Activated T-cell treated with anti-CD3 and anti-CD28 coated beads for 24 hours (primary cell): ENCODE measurements around the gene TENT4B.

Source experiments
- DNase-seq: peaks from one replicate; pipeline ENCODE4 v3.0.0-alpha.2; 2020; ENCODE audit warnings: low read depth

The TENT4B gene

DNA sequence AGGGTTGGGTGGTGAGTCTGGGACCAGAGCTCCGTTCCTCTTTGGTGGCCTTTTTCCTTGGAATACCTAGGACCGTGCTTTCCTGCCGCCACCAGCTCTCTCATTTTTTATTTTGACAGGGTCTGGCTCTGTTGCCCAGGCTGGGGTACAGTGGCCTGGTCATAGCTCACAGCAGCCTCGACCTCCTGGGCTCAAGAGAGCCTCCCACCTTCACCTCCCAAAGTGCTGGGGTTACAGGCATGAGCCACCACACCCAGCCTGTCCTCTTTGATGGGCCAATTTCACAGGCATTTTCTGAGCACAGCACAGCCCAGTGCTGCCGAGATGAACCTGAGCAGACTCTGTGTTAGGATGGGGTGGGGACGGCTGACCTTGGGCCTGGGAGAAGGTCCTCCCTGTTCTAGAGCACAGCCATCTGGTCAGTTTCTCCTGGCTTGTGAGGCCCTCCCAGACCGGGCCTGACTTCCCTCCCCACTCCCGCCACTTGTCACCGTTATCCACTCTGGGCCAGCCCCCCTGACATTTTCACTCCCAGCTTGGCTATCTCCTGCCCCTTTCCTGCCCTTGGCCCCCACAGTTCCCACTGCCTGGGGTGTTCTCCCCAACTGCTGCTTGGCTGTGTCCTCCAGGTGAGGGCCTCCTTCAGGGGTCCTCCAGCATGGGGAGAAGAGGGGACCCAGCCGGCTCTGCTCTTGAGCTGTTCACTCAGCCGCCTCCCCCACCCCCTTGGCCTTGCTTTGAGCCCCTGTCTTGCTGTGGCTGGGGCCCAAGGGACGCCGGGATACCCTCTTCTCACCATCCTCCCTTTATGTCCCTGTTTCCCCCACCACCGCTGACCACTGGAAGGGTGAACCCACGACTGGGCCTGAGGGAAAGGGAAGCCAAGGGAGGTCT lies 118.3 kb downstream of the TENT4B start:
- DNase-seq = no peak

DNA sequence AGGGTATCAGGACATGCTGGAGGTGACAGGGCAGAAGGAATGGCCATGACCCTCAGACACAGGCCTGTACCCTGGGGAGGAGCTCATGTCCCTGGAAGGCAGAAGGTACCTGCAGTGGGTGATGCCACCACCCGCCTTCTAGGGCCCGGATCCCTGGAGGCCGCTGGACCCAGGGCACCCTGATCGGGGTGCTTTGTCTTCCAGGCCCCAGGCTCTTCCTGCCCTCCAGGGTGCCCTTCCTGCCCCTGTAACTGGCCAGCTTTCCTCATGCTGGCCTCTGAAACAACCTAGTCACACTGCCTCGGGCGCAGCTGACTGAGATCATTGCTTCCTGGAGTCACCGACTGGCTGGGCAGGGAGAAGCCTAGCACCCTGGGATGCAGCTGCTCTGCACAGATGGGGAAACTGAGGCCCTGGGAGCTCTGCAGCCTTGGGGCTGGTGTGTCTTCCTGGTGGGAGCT lies 119.0 kb downstream of the TENT4B start:
- DNase-seq = no peak

DNA sequence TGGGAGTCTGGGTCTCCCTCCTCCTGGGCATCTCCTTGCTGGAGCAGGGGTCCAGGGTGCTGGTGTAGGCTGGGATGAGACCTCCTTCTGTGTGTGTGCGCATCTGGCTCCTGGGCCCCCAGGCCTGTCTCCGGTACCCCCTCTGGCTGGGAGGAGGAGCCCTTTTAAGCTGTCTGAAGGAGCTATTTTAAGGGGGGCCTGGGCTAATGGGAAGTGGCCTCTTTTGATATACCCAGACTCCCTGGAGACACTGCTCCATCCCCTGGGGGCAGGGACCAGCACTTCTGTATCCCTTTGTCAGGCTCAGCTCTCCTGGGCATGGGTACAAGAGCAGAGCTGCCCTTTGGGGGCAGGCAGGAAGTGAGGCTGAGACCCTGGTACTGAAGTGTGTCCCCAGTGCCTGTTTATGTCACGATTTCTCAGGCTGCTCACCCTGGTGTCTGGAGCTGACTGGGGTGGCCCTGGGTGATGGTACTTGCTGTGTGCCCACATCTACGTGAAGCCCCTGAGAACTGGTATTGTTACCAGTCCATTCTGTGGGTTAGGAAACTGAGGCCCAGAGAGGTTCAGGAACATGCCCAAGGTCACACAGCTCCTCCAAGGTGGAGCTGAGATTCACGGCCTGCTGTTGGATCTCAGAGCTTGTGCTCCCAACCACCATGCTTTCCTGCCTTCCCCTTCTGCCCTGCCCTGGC lies 119.7 kb downstream of the TENT4B start:
- no peak for DNase-seq

DNA sequence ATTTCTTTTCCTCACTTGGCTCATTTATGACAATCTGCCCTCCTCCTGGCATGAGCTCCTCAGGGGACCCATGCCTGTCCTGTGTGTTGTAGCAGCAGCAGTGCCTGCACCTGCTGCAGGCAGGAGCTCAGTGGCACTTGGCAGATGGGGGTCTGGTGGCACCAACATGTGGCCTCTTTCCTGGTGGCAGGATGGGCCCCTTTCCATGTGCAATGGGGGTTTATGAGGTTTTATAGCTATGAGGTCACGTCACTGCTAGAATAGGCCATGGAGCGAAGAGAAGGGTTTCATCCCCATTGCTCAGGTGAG lies 120.2 kb downstream of the TENT4B start:
- no peak for DNase-seq

DNA sequence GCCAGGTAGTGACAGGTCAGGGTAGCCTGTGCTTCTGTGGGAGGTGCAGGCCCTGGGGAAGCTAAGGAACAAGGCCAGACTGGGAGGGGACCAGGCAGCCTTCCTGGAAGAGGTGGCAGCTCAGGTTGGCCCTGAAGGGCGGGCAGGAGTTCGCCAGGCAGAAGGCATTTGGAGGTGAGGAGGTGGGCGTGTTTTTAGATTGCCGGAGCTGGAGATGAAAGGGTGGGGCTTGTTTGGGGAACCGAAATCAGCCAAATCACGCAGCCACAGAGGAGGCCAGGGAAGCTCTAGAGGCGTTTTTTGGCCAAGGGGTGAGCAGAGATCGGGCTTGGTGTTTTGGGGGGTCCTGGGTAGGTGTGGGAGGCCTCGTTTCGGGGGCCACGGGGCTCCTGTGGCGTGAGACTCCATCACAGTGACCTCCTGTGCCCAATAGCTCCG lies 120.8 kb downstream of the TENT4B start:
- no peak for DNase-seq

DNA sequence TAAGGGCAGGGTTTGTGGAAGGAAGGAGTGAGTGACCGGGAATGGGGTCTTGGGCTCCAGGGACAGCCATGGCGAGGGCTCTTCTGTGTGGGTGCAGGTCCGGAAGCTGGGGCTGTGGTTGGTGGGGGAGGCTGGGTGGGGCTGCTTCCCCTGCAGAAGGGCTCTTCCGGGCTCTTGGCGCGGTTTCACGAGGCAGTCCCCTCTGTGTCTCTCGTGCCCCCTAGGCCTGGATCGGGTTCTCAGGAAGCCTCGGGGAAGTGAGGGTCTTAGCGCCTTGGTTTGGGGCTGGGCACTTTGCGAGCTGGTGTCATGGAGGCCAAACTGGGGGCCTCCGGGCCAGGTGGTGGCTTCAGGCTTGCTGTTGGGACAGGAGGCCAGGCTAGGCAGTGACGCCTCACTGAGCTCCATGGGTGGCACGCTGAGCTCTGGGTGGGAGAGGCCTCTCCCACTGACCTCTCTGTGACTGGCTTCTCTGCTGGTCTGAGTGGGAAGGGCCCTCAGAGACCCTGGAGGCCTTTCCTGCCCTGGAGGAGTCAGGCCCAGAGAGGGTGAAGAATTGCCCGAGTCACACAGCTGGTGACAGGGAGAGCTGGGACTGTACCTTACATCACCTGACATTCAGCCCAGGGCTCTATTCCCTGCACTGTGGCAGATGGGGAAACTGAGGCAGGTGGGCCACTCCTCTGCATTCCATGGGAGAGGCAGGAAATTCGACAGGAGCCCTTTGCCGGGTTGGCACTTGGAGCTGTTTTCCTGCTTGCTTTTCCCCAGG lies 121.4 kb downstream of the TENT4B start:
- no peak for DNase-seq

DNA sequence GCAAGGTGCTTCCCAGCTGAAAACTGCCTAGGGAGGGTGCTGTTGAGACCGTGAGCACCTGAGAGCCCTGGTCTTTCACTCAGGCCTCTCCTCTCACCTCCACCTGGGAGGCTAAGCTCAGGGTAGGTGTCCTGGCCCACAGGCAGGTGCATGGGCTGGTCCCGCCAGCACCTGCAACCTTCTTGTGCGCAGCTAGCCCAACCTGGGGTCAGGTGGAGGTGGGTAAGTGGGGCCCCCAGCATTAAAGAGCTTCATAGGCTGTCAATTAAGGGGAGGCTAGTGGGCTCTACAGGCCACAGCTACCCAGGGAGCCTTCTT lies 122.0 kb downstream of the TENT4B start:
- DNase-seq = no peak

DNA sequence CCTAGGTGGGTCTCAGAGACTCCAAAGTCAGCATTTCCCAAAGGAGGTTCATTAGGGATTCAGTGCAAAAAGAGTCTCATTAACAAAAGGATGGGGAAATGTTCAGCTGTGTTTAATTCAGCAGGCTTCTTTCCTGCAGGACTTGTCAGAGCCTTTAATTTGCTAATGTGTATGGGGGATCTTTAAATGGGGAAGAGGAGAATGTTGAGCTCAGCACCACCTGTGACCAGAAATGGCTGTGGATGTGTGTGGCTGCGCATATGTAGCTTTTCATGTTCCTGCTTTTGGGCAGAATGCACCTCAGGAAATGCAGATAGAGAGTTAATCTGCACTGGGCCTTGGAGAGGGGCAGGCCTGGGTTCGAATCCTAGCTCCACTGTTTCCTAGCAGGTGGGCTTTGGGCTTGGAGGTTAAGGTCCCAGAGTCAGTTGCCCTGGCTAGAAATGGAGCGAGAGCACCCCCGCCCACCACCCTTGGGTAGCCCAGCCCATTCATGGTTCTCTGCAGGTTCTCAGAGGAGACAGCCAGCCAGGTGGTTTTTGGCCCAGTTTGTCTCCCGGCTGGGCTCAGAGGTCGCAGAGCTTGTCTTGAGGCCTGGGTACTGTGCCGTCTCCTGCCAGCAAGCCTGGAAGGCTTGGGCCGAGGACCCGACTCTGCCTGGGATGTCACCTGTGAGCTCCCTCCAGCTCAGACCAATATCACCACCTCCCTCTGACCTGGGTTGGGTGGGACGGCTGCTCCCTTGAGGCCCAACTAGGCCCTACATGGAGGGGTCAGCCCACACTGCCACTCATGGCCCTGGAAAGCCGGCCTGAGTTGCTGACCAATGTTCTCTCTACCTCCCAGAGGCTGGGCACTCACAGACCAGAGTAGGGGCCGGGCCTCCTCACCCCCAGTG lies 122.6 kb downstream of the TENT4B start:
- no peak for DNase-seq

DNA sequence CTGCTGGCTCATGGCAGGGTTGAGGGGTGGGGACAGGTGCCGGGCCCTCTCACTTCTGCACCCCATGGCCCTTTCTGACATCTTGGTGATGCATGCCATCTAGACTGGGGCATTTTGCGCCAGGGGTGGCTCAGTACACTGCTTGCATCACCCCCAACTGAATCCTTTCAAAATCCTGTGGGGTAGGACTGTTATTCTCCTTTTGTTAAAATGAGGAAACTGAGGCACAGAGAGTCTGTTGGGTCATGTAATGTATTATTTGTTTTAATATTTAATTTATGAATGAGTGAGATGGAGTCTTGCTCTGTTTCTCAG lies 123.2 kb downstream of the TENT4B start:
- DNase-seq = no peak

DNA sequence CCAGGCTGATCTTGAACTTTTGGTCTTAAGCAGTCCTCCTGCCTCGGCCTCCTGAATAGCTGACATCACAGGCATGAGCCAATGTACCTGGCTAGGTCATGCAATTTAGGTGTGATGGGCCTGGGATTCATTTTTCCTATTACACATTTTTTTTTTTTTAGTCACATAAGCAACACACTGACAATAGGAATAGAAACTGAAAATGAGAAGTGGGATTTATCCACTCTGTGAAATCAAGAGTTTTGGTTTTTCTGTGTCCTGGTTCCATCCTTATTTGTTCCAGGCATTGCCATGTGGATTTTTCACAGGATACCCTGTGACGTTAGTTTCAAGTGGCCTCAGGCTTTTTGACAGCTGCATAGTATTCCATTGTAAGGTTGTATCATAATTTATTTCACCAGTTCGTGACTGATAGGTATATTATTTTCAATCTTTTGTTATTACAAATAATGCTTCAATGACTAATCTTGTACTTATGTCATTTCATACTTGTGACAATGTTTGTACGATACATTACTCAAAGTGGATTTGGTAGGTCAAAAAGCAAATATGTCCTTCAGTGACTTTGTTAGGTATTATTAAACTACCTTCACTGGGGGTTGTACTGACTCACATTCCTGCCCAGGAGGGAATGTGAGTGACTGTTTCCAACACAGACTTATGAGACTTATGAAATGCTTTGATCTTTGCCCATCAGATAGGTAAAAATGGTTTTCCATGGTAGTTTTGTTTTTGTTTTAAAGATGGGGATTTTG lies 123.9 kb downstream of the TENT4B start:
- DNase-seq = no peak

DNA sequence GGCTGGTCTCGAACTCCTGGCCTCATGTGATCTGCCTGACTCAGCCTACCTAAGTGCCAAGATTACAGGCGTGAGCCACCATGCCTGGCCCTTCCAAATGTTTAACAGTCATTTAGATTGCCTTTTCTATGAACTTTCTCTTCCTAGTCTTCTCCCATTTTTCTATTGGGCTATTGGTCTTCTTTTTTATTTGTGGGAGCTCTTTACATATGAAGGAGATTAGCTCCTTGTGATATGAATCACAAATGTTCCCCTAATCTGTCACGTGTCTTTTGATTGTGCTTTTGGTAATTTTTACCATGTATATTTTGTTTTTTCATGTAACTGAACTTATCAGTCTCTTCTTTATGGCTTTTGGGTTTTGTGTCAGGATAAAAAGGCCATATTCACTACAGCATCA lies 125.1 kb downstream of the TENT4B start:
- no peak for DNase-seq

DNA sequence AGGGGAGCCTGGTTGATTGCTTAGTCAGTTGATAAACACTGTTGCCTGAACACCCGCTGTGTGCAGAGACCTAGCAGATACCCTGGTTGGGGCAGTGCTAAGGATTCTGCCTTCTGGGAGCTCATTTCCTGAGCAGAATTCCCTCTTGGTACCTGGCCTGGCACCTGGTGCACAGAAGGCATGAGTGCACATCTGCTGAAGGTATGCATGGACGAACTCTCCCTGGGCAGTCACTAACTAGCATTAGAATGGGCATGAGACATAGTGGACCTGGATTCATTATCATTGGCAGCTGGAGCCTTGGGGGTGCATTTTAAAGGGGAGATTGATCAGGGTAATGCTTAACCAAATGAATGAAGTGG lies 126.4 kb downstream of the TENT4B start:
- DNase-seq = no peak

DNA sequence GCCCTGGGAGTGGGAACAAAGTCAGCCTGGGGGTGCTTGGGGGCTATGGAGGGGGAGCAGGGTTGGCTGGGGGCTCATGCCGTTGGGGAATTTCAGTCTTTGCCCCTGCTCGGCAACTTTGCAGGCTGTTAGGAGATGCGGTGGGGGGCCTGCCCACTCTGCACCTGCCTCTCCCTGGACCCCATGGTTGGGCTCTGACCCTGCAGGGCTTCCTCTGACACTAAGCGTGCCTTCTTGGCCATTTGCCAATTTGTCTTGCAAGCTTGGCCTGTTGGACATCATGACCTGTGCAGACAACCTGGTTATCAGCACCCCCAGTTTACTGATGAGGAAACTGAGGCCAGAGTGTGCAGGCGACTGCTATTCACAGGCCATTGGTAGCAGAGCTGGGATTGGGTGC lies 127.8 kb downstream of the TENT4B start:
- DNase-seq = no peak
